Sigmoid colon (tissue), 4 donors: ENCODE measurements around the gene TMEM185B.

Experiments used
- EP300 ChIP-seq, 4 donors: sonication (generic); formaldehyde crosslinking; IDR thresholded peaks; one replicate each; pipeline ENCODE4 v1.6.1; 2017; ENCODE audit warnings: antibody characterized with exemption in 4 of 4
- POLR2A ChIP-seq, 2 donors: fragments of 450-650 bp; IDR thresholded peaks; one replicate each; pipeline ENCODE4 v1.6.1; 2016; ENCODE audit warnings: antibody characterized with exemption in 2 of 2, mild to moderate bottlenecking in 2 of 2, moderate library complexity in 2 of 2
- POLR2AphosphoS5 ChIP-seq, 4 donors: sonication (generic); formaldehyde crosslinking; IDR thresholded peaks; one replicate each; pipeline ENCODE4 v1.6.1; 2017; ENCODE audit warnings: antibody characterized with exemption in 4 of 4
- TF ChIP-seq, protein P1 (sequence below), 4 experiments: fragments of 450-650 bp in 3 of 4; fragments of 200-600 bp in 1 of 4; IDR thresholded peaks; one replicate each; pipeline ENCODE4 v1.5.1; 2016 to 2019; ENCODE audit warnings: antibody characterized with exemption in 4 of 4, mild to moderate bottlenecking in 3 of 4, moderate library complexity in 2 of 4

DNA sequence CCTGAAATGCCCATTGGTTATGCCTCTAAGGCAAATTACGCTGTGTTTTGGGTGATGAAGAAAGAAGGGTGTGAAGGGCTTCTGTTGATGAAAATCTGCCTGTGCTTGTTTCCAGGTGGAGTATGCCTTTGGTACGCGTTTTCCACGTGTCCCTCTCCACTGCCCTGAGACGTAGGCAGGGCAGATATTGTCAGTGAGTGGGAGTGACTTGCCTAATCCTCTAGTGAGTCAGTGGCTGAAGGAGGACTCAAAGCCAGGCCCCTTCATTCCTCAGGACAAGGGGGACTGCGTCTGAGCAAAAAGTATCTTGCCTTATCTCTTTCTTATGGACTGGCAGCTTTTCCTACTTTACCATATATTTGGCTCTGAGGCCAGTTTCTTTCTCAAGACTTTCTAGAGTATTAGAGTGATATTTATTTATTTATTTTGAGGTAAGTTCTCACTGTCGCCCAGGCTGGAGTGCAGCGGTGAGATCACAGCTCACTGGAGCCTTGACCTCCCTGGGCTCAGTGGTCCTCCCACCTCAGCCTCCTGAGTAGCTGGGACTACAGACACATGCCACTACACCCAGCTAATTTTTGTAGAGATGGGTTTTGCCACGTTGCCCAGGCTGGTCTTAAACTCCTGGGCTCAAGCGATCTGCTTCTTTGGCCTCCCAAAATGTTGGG, 39.7 kb upstream of the TMEM185B start:
- TF ChIP-seq, protein P1, sequence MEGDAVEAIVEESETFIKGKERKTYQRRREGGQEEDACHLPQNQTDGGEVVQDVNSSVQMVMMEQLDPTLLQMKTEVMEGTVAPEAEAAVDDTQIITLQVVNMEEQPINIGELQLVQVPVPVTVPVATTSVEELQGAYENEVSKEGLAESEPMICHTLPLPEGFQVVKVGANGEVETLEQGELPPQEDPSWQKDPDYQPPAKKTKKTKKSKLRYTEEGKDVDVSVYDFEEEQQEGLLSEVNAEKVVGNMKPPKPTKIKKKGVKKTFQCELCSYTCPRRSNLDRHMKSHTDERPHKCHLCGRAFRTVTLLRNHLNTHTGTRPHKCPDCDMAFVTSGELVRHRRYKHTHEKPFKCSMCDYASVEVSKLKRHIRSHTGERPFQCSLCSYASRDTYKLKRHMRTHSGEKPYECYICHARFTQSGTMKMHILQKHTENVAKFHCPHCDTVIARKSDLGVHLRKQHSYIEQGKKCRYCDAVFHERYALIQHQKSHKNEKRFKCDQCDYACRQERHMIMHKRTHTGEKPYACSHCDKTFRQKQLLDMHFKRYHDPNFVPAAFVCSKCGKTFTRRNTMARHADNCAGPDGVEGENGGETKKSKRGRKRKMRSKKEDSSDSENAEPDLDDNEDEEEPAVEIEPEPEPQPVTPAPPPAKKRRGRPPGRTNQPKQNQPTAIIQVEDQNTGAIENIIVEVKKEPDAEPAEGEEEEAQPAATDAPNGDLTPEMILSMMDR (IDR thresholded peaks at IDR 0.05), result no peak
- TF ChIP-seq POLR2AphosphoS5 (IDR thresholded peaks at IDR 0.05) (no peak), POLR2A (IDR thresholded peaks at IDR 0.05) (no peak), EP300 (IDR thresholded peaks at IDR 0.05) (no peak)
